IPS-11a (cell line): ENCODE measurements around the gene ANKRD39.
A peak's percentile ranks its signal among the peaks of the same experiment; 100 is the strongest.
"Not testable (repeated sequence)": the region's sequence is repeated elsewhere in the genome, so short reads cannot be mapped to it uniquely, and the experiment has no call there.

Source experiments
- H3K4me3 ChIP-seq: one replicate; pipeline ENCODE4 v1.5.1; 2013; ENCODE audit warnings: low read depth, low read length, control low read depth

Gene ANKRD39

DNA sequence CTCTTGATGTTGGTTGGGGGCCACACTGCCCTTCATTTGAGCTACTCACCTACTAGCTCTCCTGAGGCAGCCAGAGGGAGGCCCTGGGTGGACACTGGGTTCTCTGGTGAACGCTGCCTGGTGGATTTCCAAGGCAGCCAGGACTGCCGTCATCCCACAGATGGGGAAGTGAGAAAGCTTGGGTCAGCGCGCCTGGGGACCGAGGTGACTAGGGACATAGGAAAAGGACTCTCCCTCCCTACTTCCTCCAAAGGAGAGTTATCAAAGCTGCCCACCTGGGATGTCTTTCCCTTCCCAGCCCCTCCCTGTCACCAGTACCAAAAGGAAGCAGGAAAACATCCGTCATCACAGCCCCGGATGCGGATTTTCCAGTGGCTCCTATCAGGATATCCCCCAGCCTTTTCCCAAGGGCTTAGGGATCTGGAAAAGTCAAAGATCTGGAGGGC is 15.9 kb upstream of the ANKRD39 start:
- H3K4me3 ChIP-seq = no peak overlapping the region

DNA sequence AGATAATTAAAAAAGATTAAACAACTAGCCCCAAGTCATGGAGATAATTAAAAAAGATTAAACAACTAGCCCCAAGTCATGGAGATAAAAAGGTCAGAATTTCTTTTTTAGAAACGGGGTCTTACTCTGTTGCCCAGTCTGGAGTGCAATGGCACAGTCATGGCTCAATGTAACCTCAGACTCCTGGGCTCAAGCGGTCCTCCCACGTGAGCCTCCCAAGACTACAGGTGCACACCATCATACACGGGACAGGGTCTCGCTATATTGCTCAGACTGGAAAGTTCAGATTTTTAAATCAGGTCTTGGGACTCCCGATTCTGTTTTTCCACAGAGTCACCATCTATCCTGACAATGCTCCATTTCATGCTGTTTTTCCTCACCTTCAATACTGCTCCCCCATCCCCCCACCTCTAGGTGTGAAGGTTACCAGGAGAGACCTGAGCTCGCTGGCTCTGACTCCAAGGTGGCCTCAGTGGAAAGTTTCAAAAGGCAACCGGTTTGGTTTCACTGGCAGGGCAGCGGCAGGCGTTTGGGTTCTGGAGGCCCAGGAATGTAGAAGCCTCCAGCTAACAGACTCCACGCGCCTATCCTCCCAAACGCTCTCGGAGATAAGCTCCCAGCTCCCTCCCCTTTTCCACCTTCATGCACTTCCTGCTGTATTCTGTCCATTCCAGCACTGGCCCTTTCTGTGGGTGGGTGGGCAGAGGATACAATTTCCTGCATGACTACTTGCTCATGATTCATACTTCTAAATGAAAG is 15.0 kb upstream of the ANKRD39 start:
- H3K4me3 ChIP-seq = no peak overlapping the region

DNA sequence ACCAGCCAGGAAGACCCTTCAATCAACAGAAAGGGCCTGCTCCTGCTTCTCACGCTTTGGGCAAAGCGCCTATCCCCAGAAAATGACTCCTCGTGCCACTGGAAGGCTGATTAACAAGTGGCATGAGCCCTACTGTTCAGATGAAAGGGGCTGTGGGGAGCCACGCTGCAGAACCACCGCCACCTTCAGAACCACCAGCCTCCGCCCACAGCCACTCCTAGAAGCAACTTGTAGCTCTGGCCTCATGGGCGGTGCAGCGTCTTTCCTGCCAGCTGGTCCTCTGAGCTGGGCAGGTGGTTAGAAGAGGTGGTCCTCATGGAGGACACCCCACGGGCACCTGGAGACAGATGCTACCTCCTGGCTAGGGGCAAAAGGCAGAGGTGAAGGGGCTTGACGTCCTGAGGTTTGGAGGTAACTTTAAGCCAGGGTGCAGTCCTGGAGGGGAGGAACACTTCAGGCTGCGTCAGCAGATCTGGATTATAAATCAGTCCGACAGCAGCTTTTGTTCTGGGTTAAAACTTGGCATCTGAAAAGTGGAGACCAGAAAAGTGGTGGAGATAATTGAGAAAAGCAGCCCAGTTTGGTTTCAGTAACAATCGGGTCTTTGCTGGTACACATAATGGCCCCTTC is 12.9 kb upstream of the ANKRD39 start:
- peak overlapping the region; percentile 74 for H3K4me3 ChIP-seq

DNA sequence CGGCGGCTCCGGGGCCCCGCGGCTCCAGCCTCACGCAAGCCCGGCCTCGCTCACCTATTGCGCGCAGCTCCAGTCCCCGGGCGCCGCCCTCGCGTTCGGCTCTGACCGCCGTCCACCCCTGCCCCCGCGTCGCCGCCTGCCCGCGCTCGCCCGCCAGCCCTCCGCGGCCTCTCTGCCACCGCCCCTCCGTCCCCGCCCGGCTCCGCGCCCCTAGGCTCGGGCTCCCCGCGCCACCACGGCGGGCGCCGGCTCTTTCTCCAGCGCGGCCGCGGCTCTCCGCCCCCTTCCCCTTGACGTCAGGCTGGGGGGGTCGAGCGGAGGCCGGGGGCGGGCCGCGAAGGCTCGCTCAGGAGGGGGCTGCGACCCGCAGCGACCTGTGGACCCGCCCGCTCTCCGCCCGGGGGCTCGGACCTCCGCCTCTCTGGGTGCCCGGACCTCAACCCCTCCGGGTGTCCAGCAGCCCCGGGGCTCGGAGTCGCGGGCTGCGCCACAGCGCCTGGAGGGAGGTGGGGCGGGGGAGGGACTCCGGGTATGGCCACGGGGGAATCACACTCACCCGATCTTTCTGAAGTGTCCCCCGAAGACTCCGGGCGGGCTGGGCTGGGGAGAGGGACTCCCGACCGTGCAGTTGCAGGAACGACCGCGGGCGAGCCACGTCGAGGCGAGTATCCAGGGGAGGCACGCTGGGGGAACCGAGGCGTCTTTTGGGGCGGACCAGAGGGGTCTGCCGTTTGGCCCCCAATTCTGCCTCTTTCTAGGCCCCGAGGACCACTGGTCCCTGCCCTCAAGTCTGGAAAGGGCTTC is 12.2 kb upstream of the ANKRD39 start, which contains the start of gene SEMA4C:
TSS of gene SEMA4C (minus strand) at position 259 of the 804 bp plus-strand sequence. CDS start 2,194 bp downstream, outside the sequence.
- H3K4me3 ChIP-seq = peak within 1 kb of the TSS; percentile 74

DNA sequence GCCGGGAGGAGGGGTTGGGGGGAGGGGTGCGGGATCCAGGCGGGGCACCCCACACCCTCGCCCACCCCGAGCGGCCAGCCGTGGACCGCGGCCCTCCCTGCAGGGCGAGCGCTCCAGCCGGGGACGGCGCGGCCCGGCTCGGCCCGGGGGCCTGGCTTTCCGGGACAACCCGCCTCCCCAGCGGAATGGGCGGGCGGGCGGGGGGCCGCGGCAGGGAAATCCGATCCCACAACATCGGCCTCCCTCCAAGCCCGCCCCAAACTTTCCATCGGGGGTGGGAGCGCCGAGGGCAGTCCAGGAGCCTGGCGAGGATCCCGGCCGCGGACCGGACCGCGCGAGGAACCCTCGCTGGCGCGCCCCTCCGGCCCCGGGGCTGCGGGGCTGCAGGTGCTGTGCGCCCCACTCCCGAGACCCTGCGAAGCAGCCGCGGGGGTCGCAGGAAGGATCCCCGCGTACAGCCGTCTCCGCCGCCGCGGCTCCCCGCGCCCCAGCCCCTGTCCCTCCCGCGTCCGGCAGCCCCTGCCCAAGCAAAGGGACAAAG is 11.5 kb upstream of the ANKRD39 start:
- H3K4me3 ChIP-seq = peak overlapping the region; percentile 74

DNA sequence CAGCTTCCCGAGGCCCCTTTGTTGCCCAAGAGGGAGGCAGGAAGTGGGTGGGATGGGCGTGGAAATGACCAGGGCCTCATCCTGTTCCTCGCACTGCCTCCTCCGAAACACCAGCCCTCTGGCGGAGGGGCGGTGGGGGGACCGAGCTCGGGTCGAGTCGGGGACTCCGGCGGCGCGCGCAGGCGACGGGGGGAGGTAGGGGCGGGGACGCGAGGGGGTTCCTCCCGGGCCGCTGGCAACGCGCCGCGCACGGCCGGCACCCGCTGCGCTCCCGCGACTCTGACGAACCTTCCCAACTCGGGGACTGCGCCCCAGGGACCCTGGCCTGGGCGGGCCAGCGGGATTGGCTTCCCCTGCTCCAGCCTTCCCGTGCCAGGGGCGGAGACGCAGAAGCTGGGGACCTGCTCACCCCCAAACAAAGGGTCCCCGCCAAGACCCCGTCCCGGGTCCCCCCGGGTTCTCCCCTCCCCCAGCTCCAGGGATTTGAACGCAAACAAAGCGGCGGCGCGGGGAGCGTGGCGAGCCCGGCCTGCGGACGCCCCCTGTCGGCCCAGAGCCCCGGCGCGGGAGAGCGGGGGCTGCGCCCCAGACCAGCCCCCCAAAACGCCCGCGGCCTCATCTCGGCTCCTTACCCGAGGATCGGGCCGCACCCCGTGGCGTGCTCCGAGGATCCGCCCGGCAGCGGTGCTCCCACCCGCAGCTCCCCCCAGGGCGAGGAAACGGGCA is 10.9 kb upstream of the ANKRD39 start:
- H3K4me3 ChIP-seq = peak overlapping the region; percentile 74

DNA sequence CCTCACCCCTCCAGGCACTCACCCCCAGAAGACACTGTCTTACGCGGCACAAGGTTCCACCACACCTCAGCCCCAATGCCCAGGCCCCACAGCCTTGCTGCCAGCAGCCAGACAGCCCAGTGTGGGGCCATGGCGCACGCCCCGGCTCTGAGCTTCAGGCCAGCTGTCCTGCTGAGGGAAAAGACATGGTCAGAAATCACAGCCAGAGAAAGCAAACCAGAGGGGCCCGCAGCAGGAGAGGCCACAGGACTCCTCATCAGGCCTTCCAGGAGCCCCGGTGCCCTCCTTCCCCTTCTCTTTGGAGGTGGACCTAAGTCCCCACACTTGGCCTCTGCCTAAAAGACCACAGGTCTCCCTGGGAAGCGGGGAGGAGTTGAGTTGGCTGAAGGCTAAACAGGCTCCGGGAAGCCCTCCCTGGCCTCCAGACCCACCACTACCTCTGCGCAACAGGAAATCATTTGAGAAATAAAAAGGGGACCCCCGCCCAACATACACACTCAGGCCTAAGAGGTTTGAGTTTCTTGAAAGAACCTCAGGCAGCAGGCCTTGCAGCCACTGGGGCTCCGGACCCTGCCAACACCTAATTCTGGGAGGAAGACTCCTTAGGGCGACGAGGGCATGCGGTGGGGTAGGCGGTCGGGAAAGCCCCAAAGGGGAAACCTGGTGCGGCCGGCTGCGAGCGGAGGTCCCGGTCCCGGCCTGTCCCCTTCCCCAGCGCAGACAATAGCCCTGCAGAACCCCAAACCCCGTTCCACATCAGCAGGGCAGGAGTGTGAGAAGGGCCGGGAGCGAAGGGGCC is 10.1 kb upstream of the ANKRD39 start:
- H3K4me3 ChIP-seq = peak overlapping the region; percentile 74

DNA sequence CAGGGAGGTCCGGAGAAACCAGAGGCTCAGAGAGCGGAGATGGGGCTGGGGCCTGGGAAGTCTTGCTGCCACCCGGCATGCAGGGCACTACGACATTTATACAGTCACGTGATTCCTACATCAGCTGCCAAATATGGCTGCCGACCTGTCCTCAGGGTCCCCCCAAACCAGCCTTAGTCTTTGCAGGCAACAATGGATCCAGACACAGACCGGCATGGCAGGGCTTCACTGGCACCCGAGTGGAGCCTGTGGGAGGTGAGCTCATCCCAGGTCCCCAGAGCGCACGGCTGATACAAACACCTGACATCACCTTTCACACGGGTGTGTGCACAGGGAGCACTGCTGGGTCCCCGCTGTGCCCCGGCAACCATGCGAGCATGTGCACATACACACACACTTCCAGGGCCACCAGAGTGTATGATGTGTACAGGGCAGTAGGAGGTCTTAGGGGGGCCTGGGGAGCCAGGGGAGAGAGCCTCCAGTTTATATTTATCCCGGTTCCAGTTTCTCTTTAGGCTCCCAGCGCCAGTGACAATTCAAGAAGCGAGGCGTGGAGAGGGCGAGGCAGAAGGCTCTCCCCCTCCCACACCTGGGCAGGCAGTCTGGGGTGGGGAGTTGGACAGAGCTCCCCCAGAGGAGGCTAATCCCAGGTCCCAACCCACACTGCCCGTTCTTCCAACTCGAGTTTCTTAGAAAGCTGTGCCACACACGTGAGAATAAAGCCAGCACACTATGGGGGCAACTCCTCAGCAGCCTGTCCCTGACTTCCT is 9.4 kb upstream of the ANKRD39 start:
- H3K4me3 ChIP-seq = no peak overlapping the region

DNA sequence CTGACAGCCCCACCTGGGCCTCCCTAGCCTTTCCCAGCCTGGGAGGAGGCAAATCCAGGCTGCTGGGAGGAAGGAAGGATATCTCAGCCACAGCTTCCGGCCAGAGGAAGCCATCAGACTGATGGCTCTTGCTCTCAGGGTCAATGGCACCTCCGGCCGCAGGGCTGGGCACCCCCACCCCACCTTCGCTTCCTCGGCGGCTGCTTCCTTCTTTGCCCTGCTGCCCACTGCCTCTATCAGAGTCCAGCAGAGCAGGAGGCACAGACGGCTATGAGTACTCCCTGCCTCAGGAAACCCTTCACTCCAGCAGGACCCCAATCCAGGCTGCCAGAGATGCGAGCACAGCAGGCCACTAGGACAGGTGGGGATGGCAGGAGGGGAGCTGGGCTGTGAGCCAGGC is 8.8 kb upstream of the ANKRD39 start:
- no peak overlapping the region for H3K4me3 ChIP-seq

DNA sequence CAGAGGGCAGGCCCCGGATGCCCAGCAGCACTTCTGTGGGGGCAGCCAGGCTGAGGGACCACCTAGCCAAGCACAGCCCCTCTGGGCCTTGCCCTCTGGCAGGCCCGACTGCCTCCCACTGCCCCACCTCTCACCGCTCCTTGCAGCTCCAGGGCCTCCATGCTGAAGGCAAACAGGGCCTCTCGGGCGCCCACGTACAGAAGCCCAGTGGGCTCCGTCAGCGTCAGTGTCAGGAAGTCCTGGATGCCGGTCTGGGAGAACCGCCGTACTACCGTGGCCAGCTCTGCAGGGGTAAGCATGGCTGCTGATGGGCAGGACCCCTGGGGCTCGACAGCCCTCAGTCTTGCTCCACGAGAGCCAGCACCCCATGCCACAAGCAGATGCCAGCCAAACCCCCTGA is 8.3 kb upstream of the ANKRD39 start:
- no peak overlapping the region for H3K4me3 ChIP-seq

DNA sequence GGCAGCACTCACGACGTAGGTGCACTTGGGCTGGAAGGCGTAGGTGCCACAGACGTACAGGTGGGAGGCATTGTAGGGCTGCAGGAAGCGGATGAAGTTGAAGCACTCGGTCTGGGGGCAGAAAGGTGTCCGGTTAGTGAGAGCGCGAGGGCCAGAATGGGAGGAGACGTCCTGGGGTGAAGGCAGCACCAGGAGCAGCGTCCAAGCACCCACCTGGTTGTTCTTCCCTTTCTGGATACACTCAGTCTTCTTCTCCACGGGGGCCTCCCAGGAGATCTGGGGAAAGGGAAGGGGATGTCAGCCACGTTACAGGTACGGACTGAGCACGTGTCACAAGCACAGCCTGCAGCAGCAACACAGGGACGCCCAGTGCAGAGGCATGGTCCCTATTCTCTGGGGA is 7.8 kb upstream of the ANKRD39 start:
- no peak overlapping the region for H3K4me3 ChIP-seq

DNA sequence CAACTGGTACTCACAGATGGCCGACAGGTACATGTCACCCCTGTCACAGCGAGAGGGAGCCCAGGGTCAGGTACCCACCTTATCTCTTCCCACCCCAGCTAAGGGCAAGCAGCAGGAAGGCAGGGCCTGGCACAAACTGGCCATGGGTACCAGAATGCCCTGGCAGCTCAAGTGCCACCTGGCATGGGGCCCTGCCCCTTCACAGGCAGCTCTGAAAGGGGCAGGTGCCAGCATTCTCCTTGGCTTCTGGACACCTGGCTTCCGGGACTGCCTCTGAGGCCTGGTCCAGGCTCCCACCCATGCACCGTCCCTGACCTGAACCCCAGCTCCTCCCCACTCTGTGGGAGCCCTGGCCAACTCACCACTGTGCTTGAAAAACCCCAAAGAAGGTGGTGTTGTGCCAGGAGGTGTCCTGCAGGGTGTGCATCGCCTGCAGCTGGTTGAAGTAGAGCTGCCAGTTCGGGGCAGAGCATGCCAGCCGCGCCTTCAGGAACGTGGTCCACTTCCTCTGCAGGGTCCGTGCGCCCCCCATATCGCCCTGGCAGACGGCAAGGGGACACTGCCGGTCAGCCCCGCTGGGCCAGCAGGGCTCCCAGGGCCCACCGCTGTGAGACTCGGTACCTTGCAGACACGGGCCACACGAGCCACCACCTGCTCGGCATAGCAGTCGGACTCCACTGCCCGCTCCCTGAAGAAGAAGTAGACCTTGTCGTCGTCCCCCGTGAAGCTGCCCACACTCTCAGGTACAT is 6.7 kb upstream of the ANKRD39 start:
- H3K4me3 ChIP-seq = no peak overlapping the region

DNA sequence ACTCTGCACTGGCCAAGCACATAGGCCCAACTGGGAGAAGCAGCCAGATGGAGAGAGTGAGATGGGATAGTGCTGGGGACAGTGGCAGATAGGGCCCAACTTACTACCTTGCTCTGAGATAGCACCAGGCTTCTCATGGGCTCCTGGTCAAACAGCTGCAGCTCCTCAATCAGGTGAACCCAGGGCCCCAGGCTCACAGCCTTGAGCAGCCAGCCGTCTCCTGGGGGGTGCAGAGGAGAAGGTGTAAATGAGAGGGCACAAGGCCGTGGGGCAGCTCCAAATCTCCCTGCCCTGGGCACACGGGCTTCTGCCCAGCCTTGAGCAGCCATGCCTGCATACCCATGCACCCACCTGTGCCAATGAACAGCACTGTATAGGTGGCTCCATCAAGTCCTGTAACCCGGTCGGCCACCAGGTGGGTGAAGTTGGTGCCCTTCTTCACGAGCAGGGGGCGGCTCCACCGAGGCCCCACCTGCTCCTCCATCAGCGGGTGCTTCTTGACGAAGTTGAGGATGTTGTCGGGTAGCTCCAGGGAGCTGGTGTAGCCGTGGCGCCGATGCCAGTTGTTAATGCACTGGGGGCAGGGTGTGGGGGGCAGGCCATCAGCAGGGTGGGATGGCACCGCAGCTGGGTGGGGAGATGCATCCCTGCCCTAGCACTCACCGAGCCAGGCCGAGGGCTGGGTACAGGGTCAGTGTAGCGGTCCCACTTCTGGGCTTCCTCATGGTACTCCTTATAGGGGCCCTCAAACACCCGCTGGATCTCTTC is 5.9 kb upstream of the ANKRD39 start:
- no peak overlapping the region for H3K4me3 ChIP-seq

DNA sequence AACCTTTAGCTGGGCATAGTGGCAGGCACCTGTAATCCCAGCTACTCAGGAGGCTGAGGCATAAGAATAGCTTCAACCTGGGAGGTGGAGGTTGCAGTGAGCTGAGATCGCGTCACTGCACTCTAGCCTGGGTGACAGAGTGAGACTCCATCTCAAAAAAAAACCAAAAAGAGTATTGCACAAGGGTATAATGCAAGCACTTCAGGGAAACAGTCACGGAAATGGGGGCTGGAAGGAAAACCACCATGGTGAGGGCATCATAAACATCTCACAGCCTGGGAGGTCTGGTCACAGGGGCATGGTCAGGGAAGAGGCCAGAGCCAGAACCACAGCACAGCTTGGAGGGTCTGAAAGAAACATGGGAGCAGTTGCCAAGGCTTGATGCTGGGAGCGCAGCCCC is 5.2 kb upstream of the ANKRD39 start:
- H3K4me3 ChIP-seq = not testable (repeated sequence)

DNA sequence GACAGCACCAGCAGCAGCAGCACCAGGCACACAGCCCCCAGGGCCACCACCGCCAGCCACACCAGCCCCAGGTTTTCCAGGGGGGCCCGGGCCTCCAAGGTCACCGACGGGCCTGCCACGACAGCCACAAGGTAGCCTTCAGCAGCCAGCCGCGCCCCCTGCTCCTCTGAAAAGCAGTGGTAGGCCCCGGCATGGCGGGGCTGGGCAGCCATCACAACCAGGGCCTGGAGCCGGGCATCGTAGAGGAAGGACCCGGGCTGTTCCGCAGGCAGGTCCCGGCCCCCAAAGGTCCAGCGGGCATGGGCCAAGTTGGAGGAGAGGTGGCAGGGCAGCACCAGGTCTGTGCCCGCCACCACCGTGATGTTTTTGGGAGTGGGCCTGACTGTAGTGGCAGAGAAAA is 3.3 kb upstream of the ANKRD39 start:
- H3K4me3 ChIP-seq = no peak overlapping the region

DNA sequence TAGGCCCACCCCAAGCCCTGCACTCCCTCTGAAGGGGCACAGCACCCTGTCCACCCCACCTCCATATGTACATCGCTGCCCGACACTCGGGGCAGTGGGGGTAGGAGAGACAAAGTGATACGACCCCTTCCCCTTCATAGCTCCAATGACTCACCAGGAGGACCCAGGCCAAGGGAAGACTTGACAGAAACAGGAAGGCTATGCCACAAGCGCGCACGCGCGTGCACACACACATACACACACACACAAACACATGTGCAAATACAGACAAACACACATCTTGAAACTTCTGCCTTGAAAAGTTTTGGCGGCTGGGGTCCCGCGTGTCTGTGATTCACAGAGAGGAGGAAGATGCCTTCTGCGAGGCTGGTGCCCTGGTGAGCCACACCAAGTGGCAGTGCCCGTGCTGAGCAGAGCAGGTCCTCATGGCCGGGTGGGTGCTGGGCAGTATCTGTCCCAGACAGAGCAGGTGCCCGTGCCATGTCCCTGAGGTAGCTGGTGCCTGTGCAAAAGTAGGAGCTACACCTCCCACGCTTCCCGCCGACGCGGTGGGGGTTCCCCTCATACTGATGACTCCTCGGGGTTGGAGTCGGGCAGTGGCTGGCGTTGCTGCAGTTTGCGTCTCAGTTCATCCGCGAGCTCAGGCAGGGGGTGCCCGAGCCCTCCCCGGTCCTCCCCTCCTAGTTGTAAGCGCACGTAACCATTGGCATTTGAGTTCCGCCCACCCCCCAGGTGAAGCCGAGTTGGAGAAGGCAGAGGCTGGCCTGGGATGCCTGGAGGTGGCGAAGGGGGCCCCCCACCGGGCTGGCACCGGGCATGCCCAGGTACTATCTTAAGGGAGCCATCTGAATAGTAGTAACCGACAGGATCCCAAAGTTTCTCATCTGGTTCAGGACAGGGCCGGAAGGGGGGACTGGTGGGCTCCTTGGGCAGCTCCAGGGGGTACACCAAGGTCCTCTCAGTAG is 2.5 kb upstream of the ANKRD39 start:
- no peak overlapping the region for H3K4me3 ChIP-seq

DNA sequence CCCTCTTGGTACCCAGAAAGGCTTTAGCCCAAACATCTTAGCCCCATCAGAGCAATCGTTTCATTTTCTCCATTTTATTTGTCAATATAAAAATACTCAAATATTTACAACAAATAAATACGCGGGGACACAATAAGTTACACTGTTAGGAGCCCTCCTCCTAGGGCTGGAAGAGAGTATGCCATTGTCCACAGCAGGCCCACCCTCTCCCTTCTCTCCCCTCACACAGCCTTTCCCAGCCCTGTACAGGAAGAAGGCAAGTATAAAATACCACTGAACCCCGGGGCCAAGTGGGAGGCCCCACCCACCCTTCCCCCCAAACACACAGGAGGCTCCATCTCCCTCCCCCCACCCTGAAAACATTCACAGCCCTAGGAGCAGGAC is 1.9 kb upstream of the ANKRD39 start:
- H3K4me3 ChIP-seq = no peak overlapping the region
